Transverse colon (tissue), 4 donors: ENCODE data around the gene ACVR1C.

Source experiments
- CTCF ChIP-seq, 5 experiments: fragments of 200-600 bp in 3 of 5; fragments of 450-650 bp in 2 of 5; sonication (generic) in 3 of 5; IDR thresholded peaks; 1 replicate in 2 of 5; 2 replicates in 3 of 5; pipeline ENCODE4 v1.5.1; 2016 to 2017; ENCODE audit warnings: antibody characterized with exemption in 5 of 5, inconsistent platforms in 3 of 5, mild to moderate bottlenecking in 2 of 5, moderate library complexity in 1 of 5
- EP300 ChIP-seq: sonication (generic); formaldehyde crosslinking; IDR thresholded peaks from one replicate; pipeline ENCODE4 v1.6.1; 2017; ENCODE audit warnings: antibody characterized with exemption, low read depth
- POLR2A ChIP-seq: fragments of 450-650 bp; IDR thresholded peaks from one replicate; pipeline ENCODE4 v1.6.1; 2016; ENCODE audit warnings: antibody characterized with exemption, mild to moderate bottlenecking, moderate library complexity
- POLR2AphosphoS5 ChIP-seq, 3 donors: sonication (generic); formaldehyde crosslinking; IDR thresholded peaks; one replicate each; pipeline ENCODE4 v1.6.1; 2016; ENCODE audit warnings: antibody characterized with exemption in 3 of 3

- TF ChIP-seq POLR2A (no peak), CTCF (IDR thresholded peaks at IDR 0.05) (no peak), POLR2AphosphoS5 (IDR thresholded peaks at IDR 0.05) (no peak), EP300 (no peak)
These were observed 141.4 kb downstream of the ACVR1C start for GRCh38 chr2:157487271-157487610.
